Adrenal gland (tissue), 5 donors: Measurements from ENCODE around the gene STARD10.

ENCODE experiments used
- CTCF ChIP-seq, 6 experiments: fragments of 450-650 bp in 4 of 6; fragments of 200-600 bp in 2 of 6; sonication (generic) in 1 of 6; IDR thresholded peaks; 1 replicate in 5 of 6; 2 replicates in 1 of 6; pipeline versions ENCODE4 v1.5.1 to v1.8.0; 2016 to 2021; ENCODE audit warnings: antibody characterized with exemption in 6 of 6, mild to moderate bottlenecking in 2 of 6, moderate library complexity in 1 of 6
- POLR2A ChIP-seq, 2 donors: fragments of 450-650 bp; IDR thresholded peaks; one replicate each; pipeline ENCODE4 v1.6.1; 2017; ENCODE audit warnings: antibody characterized with exemption in 2 of 2, mild to moderate bottlenecking in 2 of 2, moderate library complexity in 1 of 2
- donor health status: DM: no; HTN: no; CAD: no.

GRCh38 chr11:72766152-72766902 lies 27.5 kb downstream of the STARD10 start:
- TF ChIP-seq CTCF (IDR thresholded peaks at IDR 0.05) (no peak), POLR2A (IDR thresholded peaks at IDR 0.05) (no peak)
